ENCODE data around the gene MAPKAPK3. TPM values are rescaled to one million over a fixed set of nuclear protein-coding genes. Genes with fewer than 3 reads are reported as not detected.
A peak's percentile ranks its signal among the peaks of the same experiment; 100 is the strongest.

MAPKAPK3 gene
- total RNA-seq, 8 experiments from 2014 or later, result 7.2 to 40.8 (median 17.8) TPM

- ATAC-seq (replicated peaks in 6 of 8), result peak in 6 of 8 experiments; percentile 5 to 49 (median 23)
- in situ Hi-C loops (cut with MboI; ENCODE audit: low pct_unique_long_range_greater_than_20kb in 2 of 9, low sequenced_read_pairs in 9 of 9, unreplicated experiment in 9 of 9), result no loop called here
- no CpG with 5 or more reads among the region's 5 CpGs for WGBS, 10 experiments
Measured at GRCh38 chr3:50592568-50592967, 24.4 kb upstream of the MAPKAPK3 start.

GRCh38 chr3:50594253-50594785 lies 22.6 kb upstream of the MAPKAPK3 start:
- no peak overlapping the region for H3K27ac ChIP-seq
- 0 to 62% (median 0%) methylated on average over 1 to 2 of the region's 2 CpGs; no CpG with 5 or more reads in 3 of the 10 experiments for WGBS, 10 experiments
- peak in 1 of 8 experiments; percentile 25 for ATAC-seq (replicated peaks in 6 of 8)
- H3K4me3 ChIP-seq, result no peak overlapping the region
- in situ Hi-C loops (cut with MboI; ENCODE audit: low pct_unique_long_range_greater_than_20kb in 2 of 9, low sequenced_read_pairs in 9 of 9, unreplicated experiment in 9 of 9), result no loop called here
- H3K4me1 ChIP-seq (replicated peaks in 1 of 2), result no peaks in the 10 kb centered on the region

More at GRCh38 chr3:50592568-50592967, 24.4 kb upstream of the MAPKAPK3 start:
- H3K4me3 ChIP-seq, result no peak overlapping the region
- H3K27ac ChIP-seq, result no peak overlapping the region
- peaks cover 0 to 2% of the 10 kb centered on the region in 2 donors for H3K4me1 ChIP-seq (replicated peaks in 1 of 2)

- H3K4me1 ChIP-seq (replicated peaks in 1 of 2), result peaks cover 18 to 23% of the 10 kb centered on the region in 2 donors
- WGBS, 10 experiments, result 75 to 100% (median 83%) methylated on average over 1 to 2 of the region's 6 CpGs; no CpG with 5 or more reads in 7 of the 10 experiments
- in situ Hi-C loops (cut with MboI; ENCODE audit: low pct_unique_long_range_greater_than_20kb in 2 of 9, low sequenced_read_pairs in 9 of 9, unreplicated experiment in 9 of 9), result no loop called here
Measured at GRCh38 chr3:50599115-50599715, 17.7 kb upstream of the MAPKAPK3 start.

GRCh38 chr3:50599716-50600118 lies 17.2 kb upstream of the MAPKAPK3 start:
- 60 to 86% (median 83%) methylated on average over 1 of the region's 1 CpG; no CpG with 5 or more reads in 7 of the 10 experiments for WGBS, 10 experiments

More at GRCh38 chr3:50599115-50599715, 17.7 kb upstream of the MAPKAPK3 start:
- ATAC-seq (replicated peaks in 6 of 8), result no peak
- H3K4me3 ChIP-seq, result no peak overlapping the region
- no peak overlapping the region for H3K27ac ChIP-seq

GRCh38 chr3:50600141-50600753 lies 16.7 kb upstream of the MAPKAPK3 start:
- Histone ChIP-seq H3K27ac (peak overlapping the region in 1 of 2 donors; percentile 92), H3K4me3 (no peak overlapping the region), H3K4me1 (replicated peaks in 1 of 2) (peaks cover 18 to 23% of the 10 kb centered on the region in 2 donors)
- no peak for ATAC-seq (replicated peaks in 6 of 8)
- in situ Hi-C loops (cut with MboI; ENCODE audit: low pct_unique_long_range_greater_than_20kb in 2 of 9, low sequenced_read_pairs in 9 of 9, unreplicated experiment in 9 of 9), result loop anchor here in 8 of 9 experiments (25.0 kb wide), 2 partner anchors 762 to 787 kb away; partner anchors contain the start of genes MANF (in 3 of the 8) and RBM15B (in 3 of the 8)
- WGBS, 10 experiments, result 57 to 100% (median 92%) methylated on average over 2 to 6 of the region's 9 CpGs; no CpG with 5 or more reads in 5 of the 10 experiments

More at GRCh38 chr3:50599716-50600118, 17.2 kb upstream of the MAPKAPK3 start:
- no peak for ATAC-seq (replicated peaks in 6 of 8)
- in situ Hi-C loops (cut with MboI; ENCODE audit: low pct_unique_long_range_greater_than_20kb in 2 of 9, low sequenced_read_pairs in 9 of 9, unreplicated experiment in 9 of 9), result loop anchor here in 8 of 9 experiments (25.0 kb wide), 2 partner anchors 763 to 788 kb away; partner anchors contain the start of genes MANF (in 3 of the 8) and RBM15B (in 3 of the 8)
- Histone ChIP-seq H3K4me3 (no peak overlapping the region), H3K4me1 (replicated peaks in 1 of 2) (peaks cover 18 to 23% of the 10 kb centered on the region in 2 donors), H3K27ac (no peak overlapping the region)

- 0 to 50% (median 8%) methylated on average over 1 of the region's 14 CpGs; no CpG with 5 or more reads in 6 of the 10 experiments for WGBS, 10 experiments
- ATAC-seq (replicated peaks in 6 of 8), result peak; percentile 71 to 84 (median 78)
- Histone ChIP-seq H3K4me1 (replicated peaks in 1 of 2) (peaks cover 18 to 23% of the 10 kb centered on the region in 2 donors), H3K4me3 (no peak overlapping the region), H3K27ac (peak overlapping the region; percentile 85 to 92)
- in situ Hi-C loops (cut with MboI; ENCODE audit: low pct_unique_long_range_greater_than_20kb in 2 of 9, low sequenced_read_pairs in 9 of 9, unreplicated experiment in 9 of 9), result loop anchor here in 8 of 9 experiments (25.0 kb wide), 2 partner anchors 761 to 786 kb away; partner anchors contain the start of genes MANF (in 3 of the 8) and RBM15B (in 3 of the 8)
Measured at GRCh38 chr3:50600841-50601591, 15.9 kb upstream of the MAPKAPK3 start.

GRCh38 chr3:50602595-50603191 lies 14.3 kb upstream of the MAPKAPK3 start:
- whole genome bisulfite sequencing, 10 experiments, result 60 to 100% methylated on average over 1 to 2 of the region's 9 CpGs; no CpG with 5 or more reads in 8 of the 10 experiments
- in situ Hi-C loops (cut with MboI; ENCODE audit: low pct_unique_long_range_greater_than_20kb in 2 of 9, low sequenced_read_pairs in 9 of 9, unreplicated experiment in 9 of 9), result loop anchor here in 8 of 9 experiments (25.0 kb wide), 2 partner anchors 760 to 785 kb away; partner anchors contain the start of genes MANF (in 3 of the 8) and RBM15B (in 3 of the 8)
- Histone ChIP-seq H3K4me3 (no peak overlapping the region), H3K4me1 (replicated peaks in 1 of 2) (peaks cover 18 to 23% of the 10 kb centered on the region in 2 donors), H3K27ac (peak overlapping the region in 1 of 2 donors; percentile 92)
- ATAC-seq (replicated peaks in 6 of 8), result no peak

GRCh38 chr3:50603261-50604109 lies 13.5 kb upstream of the MAPKAPK3 start:
- WGBS, 10 experiments, result 33 to 100% (median 53%) methylated on average over 1 to 2 of the region's 4 CpGs; no CpG with 5 or more reads in 6 of the 10 experiments
- Histone ChIP-seq H3K4me1 (replicated peaks in 1 of 2) (peaks cover 18 to 23% of the 10 kb centered on the region in 2 donors), H3K27ac (no peak overlapping the region), H3K4me3 (no peak overlapping the region)
- in situ Hi-C loops (cut with MboI; ENCODE audit: low pct_unique_long_range_greater_than_20kb in 2 of 9, low sequenced_read_pairs in 9 of 9, unreplicated experiment in 9 of 9), result loop anchor here in 8 of 9 experiments (25.0 kb wide), 2 partner anchors 759 to 784 kb away; partner anchors contain the start of genes MANF (in 3 of the 8) and RBM15B (in 3 of the 8)
- no peak for ATAC-seq (replicated peaks in 6 of 8)

- 60 to 100% (median 82%) methylated on average over 1 to 3 of the region's 5 CpGs; no CpG with 5 or more reads in 3 of the 10 experiments for WGBS, 10 experiments
- in situ Hi-C loops (cut with MboI; ENCODE audit: low pct_unique_long_range_greater_than_20kb in 2 of 9, low sequenced_read_pairs in 9 of 9, unreplicated experiment in 9 of 9), result loop anchor here in 8 of 9 experiments (25.0 kb wide), 2 partner anchors 758 to 783 kb away; partner anchors contain the start of genes MANF (in 3 of the 8) and RBM15B (in 3 of the 8)
- no peak for ATAC-seq (replicated peaks in 6 of 8)
- Histone ChIP-seq H3K4me3 (no peak overlapping the region), H3K4me1 (replicated peaks in 1 of 2) (peaks cover 18 to 23% of the 10 kb centered on the region in 2 donors), H3K27ac (no peak overlapping the region)
Measured at GRCh38 chr3:50604110-50604621, 12.8 kb upstream of the MAPKAPK3 start.

- ATAC-seq (replicated peaks in 6 of 8), result no peak
- Histone ChIP-seq H3K4me3 (no peak overlapping the region), H3K4me1 (replicated peaks in 1 of 2) (peaks cover 18 to 23% of the 10 kb centered on the region in 2 donors), H3K27ac (no peak overlapping the region)
- in situ Hi-C loops (cut with MboI; ENCODE audit: low pct_unique_long_range_greater_than_20kb in 2 of 9, low sequenced_read_pairs in 9 of 9, unreplicated experiment in 9 of 9), result loop anchor here in 8 of 9 experiments (25.0 kb wide), 2 partner anchors 757 to 782 kb away; partner anchors contain the start of genes MANF (in 3 of the 8) and RBM15B (in 3 of the 8)
- WGBS, 10 experiments, result 63 to 100% (median 76%) methylated on average over 2 to 13 of the region's 14 CpGs; no CpG with 5 or more reads in 2 of the 10 experiments
Measured at GRCh38 chr3:50604628-50605588, 12.0 kb upstream of the MAPKAPK3 start.

Data from motor neuron (in vitro differentiated cells).